HG03378 (cell line): Measurements from ENCODE around the gene MEGF8.

Source experiments
- ATAC-seq: cut with Tn5 transposase; IDR thresholded peaks from one replicate; pipeline ENCODE4 v1.9.1; 2021; ENCODE audit warnings: mild to moderate bottlenecking, moderate library complexity; ENCODE audit not compliant: unreplicated experiment

Gene MEGF8

GRCh38 chr19:42378225-42379215 is 53.1 kb downstream of the MEGF8 start:
- ATAC-seq, result no peak

DNA sequence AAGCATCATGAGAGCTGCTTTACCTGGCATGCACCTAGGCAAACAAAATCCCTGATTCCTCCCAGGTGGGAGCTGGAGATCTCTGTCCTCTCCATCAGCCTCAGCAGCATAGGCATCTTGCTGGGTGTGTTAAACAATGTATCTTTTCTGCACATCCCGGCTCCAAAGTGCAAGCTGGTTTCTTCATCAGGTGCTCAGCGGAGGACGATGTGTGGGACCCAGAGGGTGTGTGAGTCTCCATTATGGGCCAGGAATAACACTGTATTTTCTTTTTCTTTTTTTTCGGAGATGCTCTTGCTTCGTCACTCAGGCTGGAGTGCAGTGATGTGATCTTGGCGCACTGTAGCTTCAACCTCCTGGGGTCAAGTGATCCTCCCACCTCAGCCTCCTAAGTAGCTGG is 54.7 kb downstream of the MEGF8 start:
- no peak for ATAC-seq

DNA sequence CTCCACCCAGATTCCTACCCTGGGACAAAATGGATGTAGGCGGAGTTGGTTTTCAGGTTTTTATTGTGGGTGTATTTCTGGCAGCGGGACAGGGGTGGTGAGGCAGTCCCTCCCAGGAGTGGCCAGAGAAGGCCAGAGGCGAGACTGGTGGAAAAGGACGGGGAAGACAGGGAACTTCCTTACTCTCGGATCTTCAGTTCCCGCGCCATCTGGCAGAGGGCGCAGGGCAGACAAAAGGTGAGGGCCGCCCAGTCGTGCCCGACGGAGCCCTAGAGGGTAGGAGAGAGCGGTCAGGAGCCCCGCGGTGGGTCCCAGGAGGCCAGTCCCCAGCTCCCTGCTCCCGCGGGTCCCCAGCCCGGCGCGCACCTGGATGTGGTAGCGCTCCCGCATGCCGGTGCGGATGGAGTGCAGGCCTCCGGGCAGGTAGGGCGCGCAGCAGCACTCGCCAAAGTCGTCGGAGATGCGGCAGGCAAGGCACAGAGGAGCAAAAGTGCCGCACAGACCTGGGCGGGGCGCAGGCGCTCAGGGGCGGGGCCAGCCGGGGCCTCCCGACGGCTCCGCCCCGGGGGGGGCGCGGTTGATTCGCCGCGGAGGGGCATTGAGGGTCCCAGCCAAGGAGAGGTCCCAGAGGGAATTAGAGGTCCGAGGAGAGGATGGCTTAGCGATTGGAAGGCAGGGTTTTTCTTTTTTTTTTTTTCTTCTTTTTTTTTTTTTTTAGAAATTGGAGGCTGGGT is 61.7 kb downstream of the MEGF8 start:
- ATAC-seq, result no peak

- ATAC-seq, result no peak
Observed at GRCh38 chr19:42388851-42389489, 63.5 kb downstream of the MEGF8 start.

DNA sequence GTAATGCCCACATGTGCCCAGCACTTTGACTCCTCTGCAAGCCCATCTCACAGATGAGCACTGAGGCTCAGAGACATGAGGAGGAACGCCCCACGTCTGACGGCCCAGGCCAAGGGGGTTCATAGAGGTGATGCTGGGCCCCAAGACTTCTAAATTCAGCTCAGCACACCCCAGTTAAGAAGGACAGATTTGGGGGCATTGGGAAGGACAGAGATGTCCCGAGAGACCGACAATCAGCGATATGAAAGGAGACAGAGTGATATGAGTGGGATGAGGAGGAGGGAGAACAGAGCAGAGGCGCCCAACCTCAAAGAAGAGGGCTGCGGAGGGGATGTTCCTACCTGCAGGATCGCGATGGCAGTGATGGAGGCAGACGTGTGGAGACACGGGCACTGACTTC is 64.5 kb downstream of the MEGF8 start, which contains the start of gene CNFN:
TSS of gene CNFN (minus strand) at position 399 of the 400 bp plus-strand sequence. CDS start 1,260 bp downstream, outside the sequence.
- ATAC-seq, result no peak

- ATAC-seq, result no peak
Observed at GRCh38 chr19:42392165-42392564, 66.7 kb downstream of the MEGF8 start.

DNA sequence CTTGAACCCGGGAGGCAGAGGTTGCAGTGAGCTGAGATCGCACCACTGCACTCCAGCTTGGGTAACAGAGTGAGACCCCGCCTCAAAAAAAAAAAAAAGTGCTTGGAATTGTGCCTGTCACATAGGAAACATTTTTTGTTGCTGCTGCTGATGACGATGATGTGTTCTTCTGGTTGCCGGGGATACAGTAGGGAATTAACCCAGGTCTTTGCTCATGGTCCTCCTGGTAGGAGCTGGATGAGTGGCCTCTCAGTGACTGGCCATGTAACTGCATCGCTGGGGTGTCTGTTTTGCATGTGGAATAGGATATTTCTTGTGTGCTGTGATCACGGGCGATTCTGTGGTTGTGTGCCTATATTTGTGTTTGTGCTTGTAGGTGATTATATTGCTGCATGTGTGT is 69.3 kb downstream of the MEGF8 start:
- no peak for ATAC-seq

DNA sequence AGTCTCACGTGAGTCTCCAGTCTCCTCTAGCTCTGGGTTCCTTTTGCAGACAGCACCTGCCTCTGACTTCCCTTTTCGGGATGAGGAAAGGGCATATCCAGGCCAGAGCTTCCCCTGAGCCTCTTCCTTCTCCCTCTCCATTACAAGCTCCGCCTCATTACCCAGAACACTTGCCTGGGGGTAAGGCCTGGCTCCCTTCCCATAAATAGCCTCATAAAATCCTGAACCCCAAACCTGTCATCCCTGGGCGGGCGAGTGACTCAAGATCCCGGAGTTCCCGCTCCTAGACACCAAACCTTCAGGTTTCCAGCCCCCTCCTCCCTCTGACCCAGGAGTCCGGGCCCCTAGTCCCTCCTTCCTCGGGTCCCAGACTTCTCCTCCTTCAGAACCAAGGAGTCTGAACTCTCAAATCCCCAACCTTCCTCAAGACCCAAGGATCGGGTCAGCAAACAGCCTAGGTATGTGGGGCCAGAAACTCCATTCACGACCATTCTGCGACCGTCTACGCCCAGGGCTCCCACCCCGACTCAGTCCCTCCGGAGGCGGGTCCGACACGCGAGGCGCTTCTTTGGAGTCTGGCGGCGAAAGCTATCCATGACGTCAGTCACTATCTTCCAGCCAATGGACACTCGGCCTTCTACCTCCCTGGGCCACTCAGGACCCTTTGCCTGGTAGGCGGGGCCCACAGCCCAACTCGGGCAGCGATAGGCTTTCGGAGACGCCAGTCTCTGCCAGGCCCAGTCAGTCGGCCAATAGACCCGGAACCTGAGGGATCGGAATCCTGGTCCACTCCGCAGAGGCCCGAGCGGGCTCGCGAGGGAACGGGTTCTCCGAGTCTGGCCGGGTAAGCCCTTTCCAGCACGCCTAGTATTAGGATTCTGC is 71.2 kb downstream of the MEGF8 start:
- ATAC-seq, result peak; percentile 93

DNA sequence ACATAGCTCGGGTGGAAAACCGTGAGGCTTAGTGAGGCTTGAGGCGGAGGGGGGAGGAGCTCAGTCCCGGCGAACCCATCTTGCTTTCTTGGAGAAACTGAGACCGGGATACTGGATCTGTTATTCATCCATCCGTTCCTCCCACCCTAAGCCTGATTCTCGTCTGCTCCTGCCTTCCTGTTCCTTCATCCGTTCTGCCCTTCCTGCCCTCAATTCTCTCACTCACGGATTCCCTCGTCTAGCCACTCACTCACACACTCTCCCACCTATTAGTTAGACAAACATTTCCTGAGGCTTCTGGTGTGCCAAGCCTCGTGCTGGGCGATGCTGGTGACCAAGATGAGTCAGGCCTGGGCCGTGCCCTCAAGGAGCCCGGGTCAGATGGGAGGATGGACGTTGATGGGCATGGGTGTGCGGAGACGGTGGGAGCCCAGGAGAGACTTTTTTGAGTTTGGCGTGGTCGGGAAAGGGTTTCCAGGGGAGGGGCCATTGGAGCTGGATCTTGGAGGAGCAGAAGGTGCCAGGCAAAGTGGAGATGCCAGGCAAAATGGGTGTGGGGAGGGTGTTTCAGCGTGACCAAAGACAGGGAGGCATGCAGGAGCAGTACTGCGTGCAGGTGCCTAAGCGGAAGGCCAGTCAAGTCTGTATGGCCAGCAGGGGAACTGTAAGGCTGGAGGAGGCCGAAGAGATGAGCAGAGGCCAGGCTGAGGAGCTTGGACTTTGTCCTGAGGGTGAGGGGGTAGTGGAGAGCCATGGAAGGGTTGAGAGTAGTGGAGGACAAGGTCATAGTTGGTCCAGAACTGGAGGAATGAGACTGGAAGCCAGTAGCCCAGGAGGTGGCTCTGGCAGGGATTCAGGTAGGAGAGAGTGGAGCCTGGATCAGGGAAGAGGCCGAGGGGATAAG is 72.1 kb downstream of the MEGF8 start:
- ATAC-seq, result no peak

DNA sequence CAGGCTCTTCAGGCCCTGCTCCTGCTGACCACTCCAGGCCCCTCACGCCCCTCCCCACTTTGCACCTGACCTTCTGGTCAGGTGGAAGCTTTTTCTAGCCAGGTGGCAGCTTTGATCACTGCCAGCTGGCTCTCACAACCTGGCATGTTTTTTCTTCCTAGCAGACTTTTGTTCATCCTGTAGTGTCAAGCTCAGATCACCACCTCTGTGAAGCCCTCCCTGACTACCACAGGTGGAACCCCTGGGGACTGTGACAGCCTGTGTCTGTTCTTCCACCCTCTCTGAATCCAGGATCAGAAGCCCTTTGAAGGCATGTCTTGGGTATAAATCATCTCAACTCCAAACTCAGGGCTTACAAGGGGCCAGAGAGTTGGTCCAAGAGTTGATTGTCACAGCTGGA is 75.0 kb downstream of the MEGF8 start:
- no peak for ATAC-seq

DNA sequence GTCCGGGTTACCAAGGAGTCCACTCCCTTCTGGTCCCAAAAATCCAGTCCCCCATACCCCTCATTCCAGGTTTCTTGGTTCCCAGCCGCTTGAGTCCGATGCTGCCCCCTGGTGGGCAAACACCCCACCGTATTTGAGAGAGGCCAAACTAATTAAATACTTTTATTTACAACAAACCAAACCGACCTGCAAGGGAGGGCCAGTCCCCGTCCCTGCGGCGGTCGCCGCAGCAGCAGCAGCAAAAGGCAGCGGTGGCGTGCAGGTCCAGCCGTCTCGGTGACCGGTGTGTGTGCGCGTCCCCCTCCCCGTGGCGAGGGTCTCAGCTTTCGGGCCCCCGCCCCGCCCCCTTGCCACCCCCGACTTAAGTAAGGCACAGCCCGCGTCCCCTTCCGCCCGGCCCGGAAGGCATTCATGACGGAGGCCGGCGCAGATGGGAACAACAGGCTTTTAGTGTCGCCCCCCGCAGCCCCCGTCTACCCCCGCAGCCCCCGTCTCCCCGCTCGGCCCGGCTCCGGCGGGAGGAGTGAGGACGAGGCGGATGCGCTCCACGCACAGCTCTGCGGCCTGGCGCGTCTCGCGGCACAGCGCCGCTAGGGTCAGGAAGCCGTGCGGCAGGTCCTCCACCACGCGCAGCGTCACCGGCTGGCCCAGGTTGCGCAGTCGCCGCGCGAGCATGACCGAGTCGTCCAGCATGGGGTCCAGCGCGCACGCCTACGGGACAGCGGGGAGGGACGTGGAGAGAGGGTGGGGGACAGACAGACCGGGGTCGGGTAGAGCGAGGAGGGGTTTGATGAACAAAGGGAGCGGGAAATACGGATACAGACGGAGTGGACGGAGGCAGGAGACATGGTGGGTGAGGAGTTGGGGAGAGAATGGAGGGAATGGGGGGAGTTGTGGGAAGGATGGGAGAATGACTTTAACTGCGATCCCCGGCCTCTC is 76.2 kb downstream of the MEGF8 start:
- no peak for ATAC-seq

GRCh38 chr19:42402376-42403116 is 77.1 kb downstream of the MEGF8 start:
- no peak for ATAC-seq

DNA sequence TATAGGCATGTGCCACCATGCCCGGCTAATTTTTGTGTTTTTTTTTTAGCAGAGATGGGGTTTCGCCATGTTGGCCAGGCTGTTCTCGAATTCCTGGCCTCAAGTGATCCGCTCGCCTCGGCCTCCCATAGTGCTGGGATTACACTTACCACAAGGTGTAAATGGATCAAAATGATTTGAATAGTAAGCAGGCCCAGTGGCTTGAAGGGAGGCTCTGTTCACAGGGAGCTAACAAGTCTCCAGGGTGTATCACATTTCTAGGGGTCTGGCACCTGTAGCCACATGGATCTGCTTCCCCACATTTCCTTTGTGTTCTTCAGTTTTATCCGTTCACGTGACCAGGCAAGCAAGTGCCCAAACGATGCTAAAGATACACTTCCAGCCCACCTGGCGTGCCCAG is 78.2 kb downstream of the MEGF8 start:
- ATAC-seq, result no peak

- ATAC-seq, result no peak
Observed at GRCh38 chr19:42406111-42406510, 80.7 kb downstream of the MEGF8 start.

- ATAC-seq, result no peak
Observed at GRCh38 chr19:42407085-42407815, 81.8 kb downstream of the MEGF8 start.

GRCh38 chr19:42407816-42408175 is 82.4 kb downstream of the MEGF8 start:
- no peak for ATAC-seq

- ATAC-seq, result no peak
Observed at GRCh38 chr19:42409477-42409876, 84.0 kb downstream of the MEGF8 start.
